Measurements from ENCODE around the gene CCDC157. TPM values are rescaled to one million over a fixed set of nuclear protein-coding genes. Genes with fewer than 3 reads are reported as not detected.
"Not testable (repeated sequence)": the region's sequence is repeated elsewhere in the genome, so short reads cannot be mapped to it uniquely, and the experiment has no call there.

CCDC157 gene
- polyA plus RNA-seq, 1 donor = 3.1 TPM

- no peaks in the 10 kb centered on the region for H3K9me3 ChIP-seq (ENCODE audit: control insufficient read depth, low read depth, low read length)
- no peaks in the 10 kb centered on the region for H3K4me1 ChIP-seq (ENCODE audit: control insufficient read depth, insufficient read depth, low read length)
- H3K27me3 ChIP-seq (ENCODE audit: control insufficient read depth, insufficient read depth, low read length) = no peaks in the 10 kb centered on the region
- H3K4me3 ChIP-seq (ENCODE audit: low read length) = no peak overlapping the region
- no peak overlapping the region for H3K27ac ChIP-seq (ENCODE audit: low read length)
- peaks cover 98% of the 10 kb centered on the region for H3K36me3 ChIP-seq (ENCODE audit: control insufficient read depth, insufficient read depth, low read length)
- no CpG with 5 or more reads among the region's 8 CpGs for WGBS (ENCODE audit: insufficient coverage, low lambda C conversion rate)
- no peak for DNase-seq
These were observed 19.4 kb upstream of the CCDC157 start for GRCh38 chr22:30337461-30337778.

DNA sequence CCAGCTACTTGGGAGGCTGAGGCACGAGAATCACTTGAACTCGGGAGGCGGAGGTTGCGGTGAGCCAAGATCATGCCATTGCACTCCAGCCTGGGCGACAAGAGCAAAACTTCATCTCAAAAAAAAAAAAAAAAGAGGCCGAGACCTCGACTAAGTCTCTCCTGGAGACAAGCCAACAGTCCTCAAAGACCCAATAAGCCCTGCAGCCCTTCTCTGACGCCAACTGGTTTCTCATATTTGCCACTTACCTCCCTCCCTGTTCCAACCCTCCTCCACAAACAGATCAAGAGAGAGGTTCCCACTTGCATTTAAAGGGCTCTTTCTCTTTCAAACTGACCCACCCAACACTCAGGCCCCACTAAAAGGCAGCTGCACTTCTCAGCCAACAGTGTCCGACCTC lies 18.5 kb upstream of the CCDC157 start:
- not testable (repeated sequence) for H3K4me3 ChIP-seq (ENCODE audit: low read length); H3K4me1 ChIP-seq (ENCODE audit: control insufficient read depth, insufficient read depth, low read length); H3K27ac ChIP-seq (ENCODE audit: low read length); H3K9me3 ChIP-seq (ENCODE audit: control insufficient read depth, low read depth, low read length); DNase-seq; H3K27me3 ChIP-seq (ENCODE audit: control insufficient read depth, insufficient read depth, low read length)
- peaks cover 98% of the 10 kb centered on the region for H3K36me3 ChIP-seq (ENCODE audit: control insufficient read depth, insufficient read depth, low read length)
- no CpG with 5 or more reads among the region's 9 CpGs for WGBS (ENCODE audit: insufficient coverage, low lambda C conversion rate)

DNA sequence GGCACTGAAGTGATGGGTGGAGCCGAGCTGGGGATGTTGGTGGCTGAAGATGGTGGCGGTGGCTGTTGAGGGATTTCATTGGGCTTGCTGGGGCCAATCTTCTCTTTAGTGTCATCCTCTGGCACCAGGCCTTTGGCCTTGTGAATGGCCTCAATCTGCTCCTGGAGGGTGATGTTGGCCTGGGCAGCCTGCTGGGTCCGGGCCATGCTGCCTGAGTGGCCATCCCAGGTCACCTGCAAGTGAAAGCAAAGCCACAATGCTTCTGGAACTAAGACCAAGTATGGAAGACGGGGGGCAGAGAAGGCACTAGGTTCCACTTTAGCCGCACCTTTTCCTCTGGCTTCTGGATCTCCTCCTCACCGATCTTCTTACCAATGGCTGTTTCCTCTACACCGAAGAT lies 18.0 kb upstream of the CCDC157 start:
- peaks cover 98% of the 10 kb centered on the region for H3K36me3 ChIP-seq (ENCODE audit: control insufficient read depth, insufficient read depth, low read length)
- WGBS (ENCODE audit: insufficient coverage, low lambda C conversion rate) = no CpG with 5 or more reads among the region's 7 CpGs
- no peak overlapping the region for H3K27ac ChIP-seq (ENCODE audit: low read length)

GRCh38 chr22:30340911-30341685 lies 15.7 kb upstream of the CCDC157 start:
- Histone ChIP-seq H3K9me3 (ENCODE audit: control insufficient read depth, low read depth, low read length) (no peaks in the 10 kb centered on the region), H3K4me1 (ENCODE audit: control insufficient read depth, insufficient read depth, low read length) (no peaks in the 10 kb centered on the region), H3K27ac (ENCODE audit: low read length) (no peak overlapping the region), H3K36me3 (ENCODE audit: control insufficient read depth, insufficient read depth, low read length) (peaks cover 98% of the 10 kb centered on the region), H3K4me3 (ENCODE audit: low read length) (no peak overlapping the region), H3K27me3 (ENCODE audit: control insufficient read depth, insufficient read depth, low read length) (no peaks in the 10 kb centered on the region)
- DNase-seq = no peak
- WGBS (ENCODE audit: insufficient coverage, low lambda C conversion rate) = no CpG with 5 or more reads among the region's 16 CpGs

More for the DNA sequence above, 18.0 kb upstream of the CCDC157 start:
- H3K4me3 ChIP-seq (ENCODE audit: low read length) = no peak overlapping the region
- H3K9me3 ChIP-seq (ENCODE audit: control insufficient read depth, low read depth, low read length) = no peaks in the 10 kb centered on the region
- no peak for DNase-seq
- H3K4me1 ChIP-seq (ENCODE audit: control insufficient read depth, insufficient read depth, low read length) = no peaks in the 10 kb centered on the region
- no peaks in the 10 kb centered on the region for H3K27me3 ChIP-seq (ENCODE audit: control insufficient read depth, insufficient read depth, low read length)

GRCh38 chr22:30344447-30345200 lies 12.2 kb upstream of the CCDC157 start:
- no peak for DNase-seq
- Histone ChIP-seq H3K27me3 (ENCODE audit: control insufficient read depth, insufficient read depth, low read length) (no peaks in the 10 kb centered on the region), H3K4me1 (ENCODE audit: control insufficient read depth, insufficient read depth, low read length) (no peaks in the 10 kb centered on the region), H3K4me3 (ENCODE audit: low read length) (no peak overlapping the region), H3K27ac (ENCODE audit: low read length) (no peak overlapping the region), H3K36me3 (ENCODE audit: control insufficient read depth, insufficient read depth, low read length) (peaks cover 94% of the 10 kb centered on the region), H3K9me3 (ENCODE audit: control insufficient read depth, low read depth, low read length) (no peaks in the 10 kb centered on the region)
- WGBS (ENCODE audit: insufficient coverage, low lambda C conversion rate) = 100% methylated on average over 2 of the region's 13 CpGs

DNA sequence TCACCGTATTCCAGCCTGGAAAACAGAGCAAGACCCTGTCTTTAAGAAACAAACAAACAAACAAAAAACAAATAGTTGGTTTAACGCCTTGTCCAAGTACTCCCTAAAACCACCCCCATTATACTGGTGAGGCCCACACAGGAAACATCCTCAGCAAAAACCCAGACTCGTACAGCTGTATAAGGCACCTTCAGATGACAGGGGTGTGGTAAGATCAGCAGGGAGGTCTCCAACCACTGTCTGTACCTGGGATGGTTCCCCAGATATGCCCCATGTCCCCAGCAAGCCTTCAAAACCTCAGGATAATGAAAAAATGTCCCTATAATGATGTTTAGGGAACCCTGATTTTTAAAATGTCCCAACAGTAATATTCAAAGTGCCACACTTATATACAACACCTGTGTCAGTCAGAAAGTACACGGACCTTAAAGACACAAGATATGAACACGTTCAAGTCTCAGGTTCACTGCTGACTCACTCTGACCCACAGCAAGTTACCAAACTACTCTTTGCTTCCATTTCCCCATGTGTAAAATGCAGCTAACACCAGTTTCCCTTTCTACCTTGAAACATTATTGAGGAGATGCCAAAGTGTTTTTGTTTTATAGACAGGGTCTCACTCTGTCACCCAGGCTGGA lies 9.4 kb upstream of the CCDC157 start:
- no peak for DNase-seq
- 100% methylated on average over 2 of the region's 5 CpGs for WGBS (ENCODE audit: insufficient coverage, low lambda C conversion rate)
- H3K4me3 ChIP-seq (ENCODE audit: low read length) = no peak overlapping the region
- no peaks in the 10 kb centered on the region for H3K27me3 ChIP-seq (ENCODE audit: control insufficient read depth, insufficient read depth, low read length)
- H3K4me1 ChIP-seq (ENCODE audit: control insufficient read depth, insufficient read depth, low read length) = no peaks in the 10 kb centered on the region
- peaks cover 94% of the 10 kb centered on the region for H3K36me3 ChIP-seq (ENCODE audit: control insufficient read depth, insufficient read depth, low read length)
- no peak overlapping the region for H3K27ac ChIP-seq (ENCODE audit: low read length)
- H3K9me3 ChIP-seq (ENCODE audit: control insufficient read depth, low read depth, low read length) = no peaks in the 10 kb centered on the region

DNA sequence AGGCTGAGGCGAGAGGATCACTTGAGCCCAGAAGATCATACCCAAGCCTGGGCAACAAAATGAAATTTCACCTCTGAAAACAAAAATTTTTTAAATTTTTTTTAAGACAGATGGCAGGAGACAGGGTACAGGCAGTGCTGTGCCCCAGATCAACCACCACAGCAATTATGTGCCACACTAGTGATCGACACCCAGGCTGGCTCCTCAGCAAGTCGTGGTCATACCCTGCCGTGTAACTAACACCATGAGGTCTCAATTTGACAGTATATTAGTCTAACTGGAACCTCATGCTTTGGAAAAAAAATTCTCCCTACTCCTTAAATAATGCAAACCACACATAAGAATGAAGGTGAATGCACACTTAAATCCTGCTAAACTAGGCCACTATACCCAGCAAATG lies 8.4 kb upstream of the CCDC157 start:
- Histone ChIP-seq H3K4me1 (ENCODE audit: control insufficient read depth, insufficient read depth, low read length) (no peaks in the 10 kb centered on the region), H3K27ac (ENCODE audit: low read length) (no peak overlapping the region), H3K9me3 (ENCODE audit: control insufficient read depth, low read depth, low read length) (no peaks in the 10 kb centered on the region), H3K4me3 (ENCODE audit: low read length) (no peak overlapping the region), H3K36me3 (ENCODE audit: control insufficient read depth, insufficient read depth, low read length) (peaks cover 91% of the 10 kb centered on the region), H3K27me3 (ENCODE audit: control insufficient read depth, insufficient read depth, low read length) (no peaks in the 10 kb centered on the region)
- WGBS (ENCODE audit: insufficient coverage, low lambda C conversion rate) = no CpG with 5 or more reads among the region's 4 CpGs
- no peak for DNase-seq

DNA sequence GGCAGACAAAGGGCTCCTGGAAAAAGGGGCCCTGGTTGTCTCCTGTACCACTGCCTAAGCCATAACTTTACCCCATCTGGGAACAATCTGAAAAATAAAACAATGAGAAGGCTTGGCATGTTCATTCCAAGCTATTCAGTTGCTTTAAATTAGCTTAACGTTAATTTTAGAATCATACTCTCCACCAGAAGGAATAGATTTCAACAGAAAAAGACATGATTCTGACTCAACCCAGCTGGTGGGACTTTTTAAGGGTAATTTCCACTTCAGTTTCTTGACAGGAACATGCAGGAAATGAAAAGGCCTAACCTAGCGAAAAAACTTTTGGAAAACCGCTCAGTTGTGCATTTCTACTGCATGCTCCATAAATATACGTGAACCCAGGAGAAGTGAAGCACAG lies 8.0 kb upstream of the CCDC157 start:
- H3K36me3 ChIP-seq (ENCODE audit: control insufficient read depth, insufficient read depth, low read length) = peaks cover 90% of the 10 kb centered on the region
- H3K4me1 ChIP-seq (ENCODE audit: control insufficient read depth, insufficient read depth, low read length) = no peaks in the 10 kb centered on the region
- H3K27me3 ChIP-seq (ENCODE audit: control insufficient read depth, insufficient read depth, low read length) = no peaks in the 10 kb centered on the region
- H3K9me3 ChIP-seq (ENCODE audit: control insufficient read depth, low read depth, low read length) = no peaks in the 10 kb centered on the region
- WGBS (ENCODE audit: insufficient coverage, low lambda C conversion rate) = 100% methylated on average over 1 of the region's 4 CpGs
- H3K27ac ChIP-seq (ENCODE audit: low read length) = no peak overlapping the region
- DNase-seq = no peak
- H3K4me3 ChIP-seq (ENCODE audit: low read length) = no peak overlapping the region

GRCh38 chr22:30351226-30351625 lies 5.6 kb upstream of the CCDC157 start:
- Histone ChIP-seq H3K4me1 (ENCODE audit: control insufficient read depth, insufficient read depth, low read length) (peaks cover 12% of the 10 kb centered on the region), H3K27ac (ENCODE audit: low read length) (no peak overlapping the region), H3K4me3 (ENCODE audit: low read length) (no peak overlapping the region), H3K9me3 (ENCODE audit: control insufficient read depth, low read depth, low read length) (no peaks in the 10 kb centered on the region), H3K27me3 (ENCODE audit: control insufficient read depth, insufficient read depth, low read length) (no peaks in the 10 kb centered on the region), H3K36me3 (ENCODE audit: control insufficient read depth, insufficient read depth, low read length) (peaks cover 74% of the 10 kb centered on the region)
- no CpG with 5 or more reads among the region's 3 CpGs for WGBS (ENCODE audit: insufficient coverage, low lambda C conversion rate)
- no peak for DNase-seq

GRCh38 chr22:30354644-30355043 lies 2.2 kb upstream of the CCDC157 start:
- peaks cover 46% of the 10 kb centered on the region for H3K36me3 ChIP-seq (ENCODE audit: control insufficient read depth, insufficient read depth, low read length)
- no peak overlapping the region for H3K4me3 ChIP-seq (ENCODE audit: low read length)
- DNase-seq = no peak
- peaks cover 22% of the 10 kb centered on the region for H3K4me1 ChIP-seq (ENCODE audit: control insufficient read depth, insufficient read depth, low read length)
- no peak overlapping the region for H3K27ac ChIP-seq (ENCODE audit: low read length)
- WGBS (ENCODE audit: insufficient coverage, low lambda C conversion rate) = no CpG with 5 or more reads among the region's 5 CpGs
- no peaks in the 10 kb centered on the region for H3K9me3 ChIP-seq (ENCODE audit: control insufficient read depth, low read depth, low read length)
- no peaks in the 10 kb centered on the region for H3K27me3 ChIP-seq (ENCODE audit: control insufficient read depth, insufficient read depth, low read length)

Measured in large intestine (tissue), 3 donors.